Mesothelial cell of epicardium (in vitro differentiated cells): ENCODE measurements around the gene SRF. TPM values are rescaled to one million over a fixed set of nuclear protein-coding genes. Genes with fewer than 3 reads are reported as not detected.

Experiments
- DNase-seq, 2 experiments: peaks; one replicate each; pipeline ENCODE4 v3.0.0; 2021; ENCODE audit warnings: low spot score in 2 of 2; ENCODE audit not compliant: unreplicated experiment in 2 of 2
- H3K27ac Mint-ChIP-seq: 2 replicates; pipeline ENCODE4 v1.8.0; 2021; ENCODE audit warnings: mixed read lengths
- H3K27me3 Mint-ChIP-seq: 2 replicates; pipeline ENCODE4 v1.8.0; 2021; ENCODE audit warnings: low read depth, mixed read lengths
- H3K36me3 Mint-ChIP-seq: 2 replicates; pipeline ENCODE4 v1.8.0; 2021; ENCODE audit warnings: mixed read lengths
- H3K4me1 Mint-ChIP-seq: 2 replicates; pipeline ENCODE4 v1.8.0; 2021; ENCODE audit warnings: mixed read lengths
- H3K4me3 Mint-ChIP-seq: 2 replicates; pipeline ENCODE4 v1.8.0; 2021; ENCODE audit warnings: mild to moderate bottlenecking, moderate library complexity, mixed read lengths
- H3K9me3 Mint-ChIP-seq: 2 replicates; pipeline ENCODE4 v1.8.0; 2021; ENCODE audit warnings: mixed read lengths
- CTCF ChIP-seq: fragments of 200-600 bp; sonication (generic); IDR thresholded peaks from one replicate; pipeline ENCODE4 v1.5.0; 2021; ENCODE audit warnings: antibody characterized with exemption; ENCODE audit not compliant: unreplicated experiment
- total RNA-seq: library from RNA; stranded (reverse); gene quantifications from 3 replicates; pipeline ENCODE4 v1.2.1, GENCODE V29; 2021

SRF gene
- total RNA-seq, 1 donor from 2014 or later: 52.0 TPM

GRCh38 chr6:43213431-43213830, 42.4 kb downstream of the SRF start:
- H3K27me3 Mint-ChIP-seq: no peaks in the 10 kb centered on the region
- no peak for DNase-seq
- H3K36me3 Mint-ChIP-seq: peaks cover 18% of the 10 kb centered on the region
- no peaks in the 10 kb centered on the region for H3K9me3 Mint-ChIP-seq
- no peaks in the 10 kb centered on the region for H3K4me1 Mint-ChIP-seq
- no peak overlapping the region for H3K4me3 Mint-ChIP-seq
- TF ChIP-seq CTCF: no peak
- H3K27ac Mint-ChIP-seq: no peak overlapping the region

- H3K4me1 Mint-ChIP-seq: no peaks in the 10 kb centered on the region
- H3K9me3 Mint-ChIP-seq: no peaks in the 10 kb centered on the region
- H3K36me3 Mint-ChIP-seq: peaks cover 20% of the 10 kb centered on the region
- no peak for DNase-seq
- no peak overlapping the region for H3K27ac Mint-ChIP-seq
- H3K27me3 Mint-ChIP-seq: no peaks in the 10 kb centered on the region
- H3K4me3 Mint-ChIP-seq: no peak overlapping the region
- no peak for TF ChIP-seq CTCF
Observed at GRCh38 chr6:43215066-43215465, 44.0 kb downstream of the SRF start.

- Mint-ChIP-seq H3K9me3 (no peaks in the 10 kb centered on the region), H3K4me3 (no peak overlapping the region), H3K4me1 (no peaks in the 10 kb centered on the region), H3K27me3 (no peaks in the 10 kb centered on the region), H3K27ac (no peak overlapping the region), H3K36me3 (peaks cover 20% of the 10 kb centered on the region)
- no peak for DNase-seq
- TF ChIP-seq CTCF: no peak
Observed at GRCh38 chr6:43216200-43216599, 45.1 kb downstream of the SRF start.

GRCh38 chr6:43217351-43217750, 46.3 kb downstream of the SRF start:
- Mint-ChIP-seq H3K36me3 (peaks cover 20% of the 10 kb centered on the region), H3K4me3 (no peak overlapping the region), H3K9me3 (no peaks in the 10 kb centered on the region), H3K27ac (no peak overlapping the region), H3K4me1 (no peaks in the 10 kb centered on the region), H3K27me3 (no peaks in the 10 kb centered on the region)
- no peak for TF ChIP-seq CTCF
- no peak for DNase-seq

GRCh38 chr6:43219119-43219518, 48.0 kb downstream of the SRF start:
- Mint-ChIP-seq H3K27ac (no peak overlapping the region), H3K27me3 (no peaks in the 10 kb centered on the region), H3K36me3 (peaks cover 22% of the 10 kb centered on the region), H3K4me1 (no peaks in the 10 kb centered on the region), H3K9me3 (no peaks in the 10 kb centered on the region), H3K4me3 (no peak overlapping the region)
- TF ChIP-seq CTCF: no peak
- no peak for DNase-seq

- no peak for DNase-seq
- no peak overlapping the region for H3K4me3 Mint-ChIP-seq
Observed at GRCh38 chr6:43219814-43220213, 48.7 kb downstream of the SRF start.

More at GRCh38 chr6:43219814-43220213, 48.7 kb downstream of the SRF start:
- Mint-ChIP-seq H3K27ac (no peak overlapping the region), H3K4me1 (no peaks in the 10 kb centered on the region), H3K9me3 (no peaks in the 10 kb centered on the region), H3K27me3 (no peaks in the 10 kb centered on the region), H3K36me3 (peaks cover 25% of the 10 kb centered on the region)
- TF ChIP-seq CTCF: no peak
